B cell (primary cell): ENCODE measurements around the gene SAMD4A. TPM values are rescaled to one million over a fixed set of nuclear protein-coding genes. Genes with fewer than 3 reads are reported as not detected.

Experiments used
- ATAC-seq: fragments of 200-7000 bp; cut with Tn5 transposase; one replicate; pipeline ENCODE4 v1.10.0; 2021; ENCODE audit warnings: low read depth, mild to moderate bottlenecking, moderate number of reproducible peaks, moderate library complexity
- CTCF ChIA-PET: fragments of 350-600 bp; sonication (Branson Sonifier 250); formaldehyde crosslinking; loops from one replicate; lab custom pipeline; 2021; ENCODE audit warnings: antibody characterized with exemption, inconsistent platforms; lab: Charles Lee
- POLR2A ChIA-PET: fragments of 350-600 bp; sonication (Branson Sonifier 250); formaldehyde crosslinking; loops from one replicate; lab custom pipeline; 2021; ENCODE audit warnings: antibody characterized with exemption; lab: Charles Lee
- DNase-seq: peaks from one replicate; pipeline ENCODE4 v3.0.0; 2013
- H2AFZ ChIP-seq: 2 replicates; pipeline ENCODE4 v1.6.1; 2012; ENCODE audit warnings: mild to moderate bottlenecking, low read depth, low read length; ENCODE audit not compliant: insufficient read depth, poor library complexity, severe bottlenecking
- H3K27ac ChIP-seq, 2 donors: 1 replicate in 1 of 2; 2 replicates in 1 of 2; pipeline ENCODE4 v1.5.1; 2012 to 2013; ENCODE audit warnings: low read length in 2 of 2, mild to moderate bottlenecking in 2 of 2, moderate library complexity in 1 of 2
- H3K27me3 ChIP-seq, 4 experiments: fragments of 200-600 bp in 1 of 4; sonication (generic) in 1 of 4; replicated peaks in 1 of 4; 1 replicate in 2 of 4; 2 replicates in 2 of 4; pipeline versions ENCODE4 v1.6.1 to v1.7.0; 2013 to 2016; ENCODE audit warnings: low read length in 3 of 4, mild to moderate bottlenecking in 2 of 4, mixed read lengths in 1 of 4, moderate library complexity in 1 of 4; ENCODE audit not compliant: insufficient read depth in 4 of 4, control insufficient read depth in 3 of 4; ENCODE audit errors: control extremely low read depth in 1 of 4
- H3K36me3 ChIP-seq, 2 experiments: replicated peaks in 1 of 2; 1 replicate in 1 of 2; 2 replicates in 1 of 2; pipeline versions ENCODE4 v1.6.1 to v1.7.1; 2013; ENCODE audit warnings: low read length in 1 of 2; ENCODE audit not compliant: insufficient read depth in 2 of 2, control insufficient read depth in 1 of 2; ENCODE audit errors: control extremely low read depth in 1 of 2, extremely low read depth in 1 of 2
- H3K4me1 ChIP-seq, 2 donors: fragments of 200-600 bp in 1 of 2; sonication (generic) in 1 of 2; 1 replicate in 1 of 2; 2 replicates in 1 of 2; pipeline versions ENCODE4 v1.5.1 to v1.6.1; 2013 to 2017; ENCODE audit warnings: low read length in 2 of 2; ENCODE audit not compliant: control insufficient read depth in 2 of 2, insufficient read depth in 2 of 2
- H3K4me2 ChIP-seq: replicated peaks from 2 replicates; pipeline ENCODE3; 2012; ENCODE audit warnings: mild to moderate bottlenecking, low read depth, low read length; ENCODE audit not compliant: poor library complexity, severe bottlenecking
- H3K4me3 ChIP-seq, 5 experiments: fragments of 200-600 bp in 1 of 5; sonication (generic) in 1 of 5; 1 replicate in 3 of 5; 2 replicates in 2 of 5; pipeline versions ENCODE4 v1.5.1 to v1.7.0; 2011 to 2016; ENCODE audit warnings: low read length in 4 of 5, mild to moderate bottlenecking in 4 of 5, low read depth in 2 of 5, control low read depth in 1 of 5, moderate library complexity in 1 of 5; ENCODE audit not compliant: insufficient read depth in 1 of 5; ENCODE audit errors: control extremely low read depth in 1 of 5, extremely low read depth in 1 of 5
- H3K79me2 ChIP-seq: fragments of 200-600 bp; sonication (generic); one replicate; pipeline ENCODE4 v1.6.0; 2016; ENCODE audit warnings: low read length; ENCODE audit not compliant: control insufficient read depth, insufficient read depth
- H3K9ac ChIP-seq: fragments of 200-600 bp; sonication (generic); 2 replicates; pipeline ENCODE4 v1.6.1; 2017; ENCODE audit warnings: mild to moderate bottlenecking, low read length, moderate library complexity
- H3K9me3 ChIP-seq, 3 donors: one replicate each; pipeline versions ENCODE4 v1.6.1 to v1.7.1; 2013; ENCODE audit warnings: low read length in 2 of 3; ENCODE audit not compliant: control insufficient read depth in 2 of 3, insufficient read depth in 1 of 3; ENCODE audit errors: control extremely low read depth in 1 of 3
- H4K20me1 ChIP-seq: 2 replicates; pipeline ENCODE4 v1.6.0; 2012; ENCODE audit warnings: mild to moderate bottlenecking, low read length; ENCODE audit not compliant: insufficient read depth, control insufficient read depth, poor library complexity, severe bottlenecking
- H3K27ac Mint-ChIP-seq: one replicate; pipeline ENCODE4 v1.8.0; 2021; ENCODE audit warnings: mixed read lengths
- H3K27me3 Mint-ChIP-seq: one replicate; pipeline ENCODE4 v1.8.0; 2021; ENCODE audit warnings: mixed read lengths
- H3K4me1 Mint-ChIP-seq: one replicate; pipeline ENCODE4 v1.8.0; 2021; ENCODE audit warnings: mixed read lengths
- H3K4me3 Mint-ChIP-seq: one replicate; pipeline ENCODE4 v1.8.0; 2021; ENCODE audit warnings: mixed read lengths
- H3K9me3 Mint-ChIP-seq: one replicate; pipeline ENCODE4 v1.8.0; 2022; ENCODE audit warnings: mixed read lengths; ENCODE audit not compliant: insufficient read depth
- CTCF ChIP-seq: fragments of 200-600 bp; IDR thresholded peaks from one replicate; pipeline ENCODE4 v1.8.0; 2022; ENCODE audit warnings: antibody characterized with exemption, mild to moderate bottlenecking
- EZH2 ChIP-seq: IDR thresholded peaks from 2 replicates; pipeline ENCODE4 v1.6.1; 2012; ENCODE audit warnings: borderline replicate concordance, low read depth, mild to moderate bottlenecking, moderate library complexity, low read length; ENCODE audit not compliant: insufficient read depth, poor library complexity, severe bottlenecking
- WGBS: methylation state at CpG from one replicate; pipeline ENCODE4 v1.1.5; 2013; ENCODE audit warnings: missing lambda C conversion rate; ENCODE audit not compliant: insufficient coverage; 5-methylcytosine and 5-hydroxymethylcytosine counted together
- intact Hi-C: fragments of 100-400 bp; cut with micrococcal nuclease; formaldehyde crosslinking; loops from one replicate; pipeline ENCODE4 v1.10.0; 2022
- polyA plus RNA-seq: library from polyadenylated mRNA; depleted of rRNA; stranded (reverse); fragments of >200 nt; gene quantifications from 2 replicates; pipeline ENCODE4 v1.2.3, GENCODE V29; 2012
- total RNA-seq, 2 donors: library from RNA; stranded (reverse); fragments of 120-200 nt in 1 of 2; gene quantifications; 1 replicate in 1 of 2; 2 replicates in 1 of 2; pipeline versions ENCODE4 v1.2.3 to v1.2.4, GENCODE V29; 2013 to 2022

The SAMD4A gene
- total and polyA plus RNA-seq, 2 donors (not counting 1 experiment from before 2014, with no cell fraction given): 5.7 to 13.7 TPM

GRCh38 chr14:54805070-54805444 is 238.1 kb downstream of the SAMD4A start:
- H3K27ac Mint-ChIP-seq: no peak overlapping the region

More at GRCh38 chr14:54805070-54805444, 238.1 kb downstream of the SAMD4A start:
- H3K27me3 Mint-ChIP-seq: peaks cover 27% of the 10 kb centered on the region
- Histone ChIP-seq H3K9me3 (no peaks in the 10 kb centered on the region), H2AFZ (no peak overlapping the region), H3K27me3 (peaks cover 0 to 6% (median 0%) of the 10 kb centered on the region in 4 experiments), H3K4me2 (no peak overlapping the region), H3K9ac (no peak overlapping the region), H3K4me3 (no peak overlapping the region), H3K36me3 (no peaks in the 10 kb centered on the region), H3K79me2 (no peaks in the 10 kb centered on the region), H3K27ac (no peak overlapping the region), H3K4me1 (peaks cover 5 to 7% of the 10 kb centered on the region in 2 donors), H4K20me1 (no peaks in the 10 kb centered on the region)
- POLR2A ChIA-PET: no interaction called here
- no peak overlapping the region for H3K4me3 Mint-ChIP-seq
- ATAC-seq (no peak), DNase-seq (no peak)
- H3K9me3 Mint-ChIP-seq: peaks cover 4% of the 10 kb centered on the region
- CTCF ChIA-PET: interaction anchor here (1.1 to 8.3 kb wide), 11 partner anchors 11 to 241 kb away, joined by 3 to 85 read pairs (median 6); no protein-coding TSS in a partner anchor
- intact Hi-C loops: loop anchor here (10.0 kb wide), 1 partner anchor 90 kb away; no protein-coding TSS in a partner anchor
- H3K4me1 Mint-ChIP-seq: peaks cover 6% of the 10 kb centered on the region
- TF ChIP-seq CTCF (no peak), EZH2 (no peak)
- 82% methylated on average over 5 of the region's 6 CpGs for WGBS
